A549 treated with GW870086 at 1 μM for 4 hours (cell line): Measurements from ENCODE around the gene ISL2. TPM values are rescaled to one million over a fixed set of nuclear protein-coding genes. Genes with fewer than 3 reads are reported as not detected.

Source experiments
- total RNA-seq: library from RNA; stranded (reverse); fragments of 200-300 nt; extraction: Qiagen RNA extraction; gene quantifications from 5 replicates; pipeline ENCODE4 v1.2.3, GENCODE V29; 2022; ENCODE audit warnings: low read depth

ISL2 gene
- total RNA-seq: 2.1 to 4.4 TPM (median 3.8 TPM) in 5 replicates

GRCh38 chr15:76336254-76337058, at the start of gene ISL2:
ISL2 (plus strand) TSS chr15:76336773; CDS start chr15:76336884, 111 bp downstream.

GRCh38 chr15:76311100-76311953, 25.2 kb upstream of the ISL2 start, which contains the start of gene ETFA:
ETFA (minus strand) TSS chr15:76311469; CDS start chr15:76311388, 81 bp downstream.

Other genes starting within 250 kb of the ISL2 start
- gene ETFA, start 25.3 kb upstream of the ISL2 start, total RNA-seq: 227 to 270 TPM (median 255 TPM) in 5 replicates